ENCODE measurements around the gene STX7. TPM values are rescaled to one million over a fixed set of nuclear protein-coding genes. Genes with fewer than 3 reads are reported as not detected.

Gene STX7
- total RNA-seq, 1 donor from 2014 or later: 29.7 TPM

DNA sequence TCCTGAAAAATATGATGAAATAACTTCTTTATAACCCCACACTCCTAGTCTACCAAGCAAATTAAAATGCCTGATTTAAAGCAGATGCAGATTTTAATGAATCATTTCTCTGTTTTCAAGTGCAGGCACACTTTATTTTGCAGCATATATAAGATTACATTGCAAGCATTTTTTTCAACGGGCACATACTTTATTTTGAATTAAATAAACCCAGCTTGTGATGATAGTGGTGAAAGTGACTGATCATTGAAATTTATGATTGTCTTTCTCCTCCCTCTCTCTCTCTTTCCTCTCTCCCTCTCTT lies 99.5 kb downstream of the STX7 start:
- H3K36me3 ChIP-seq (ENCODE audit: control insufficient read depth, insufficient read depth, low read length): no peaks in the 10 kb centered on the region
- TF ChIP-seq, protein P1, sequence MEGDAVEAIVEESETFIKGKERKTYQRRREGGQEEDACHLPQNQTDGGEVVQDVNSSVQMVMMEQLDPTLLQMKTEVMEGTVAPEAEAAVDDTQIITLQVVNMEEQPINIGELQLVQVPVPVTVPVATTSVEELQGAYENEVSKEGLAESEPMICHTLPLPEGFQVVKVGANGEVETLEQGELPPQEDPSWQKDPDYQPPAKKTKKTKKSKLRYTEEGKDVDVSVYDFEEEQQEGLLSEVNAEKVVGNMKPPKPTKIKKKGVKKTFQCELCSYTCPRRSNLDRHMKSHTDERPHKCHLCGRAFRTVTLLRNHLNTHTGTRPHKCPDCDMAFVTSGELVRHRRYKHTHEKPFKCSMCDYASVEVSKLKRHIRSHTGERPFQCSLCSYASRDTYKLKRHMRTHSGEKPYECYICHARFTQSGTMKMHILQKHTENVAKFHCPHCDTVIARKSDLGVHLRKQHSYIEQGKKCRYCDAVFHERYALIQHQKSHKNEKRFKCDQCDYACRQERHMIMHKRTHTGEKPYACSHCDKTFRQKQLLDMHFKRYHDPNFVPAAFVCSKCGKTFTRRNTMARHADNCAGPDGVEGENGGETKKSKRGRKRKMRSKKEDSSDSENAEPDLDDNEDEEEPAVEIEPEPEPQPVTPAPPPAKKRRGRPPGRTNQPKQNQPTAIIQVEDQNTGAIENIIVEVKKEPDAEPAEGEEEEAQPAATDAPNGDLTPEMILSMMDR (IDR thresholded peaks at IDR 0.05; ENCODE audit: insufficient read depth, low read length, severe bottlenecking): no peak
- no peak overlapping the region for H3K4me3 ChIP-seq (ENCODE audit: low read depth, low read length)
- no peaks in the 10 kb centered on the region for H3K27me3 ChIP-seq (ENCODE audit: control insufficient read depth, insufficient read depth, low read length)
- no peak for DNase-seq (ENCODE audit: low read depth)
- FAIRE-seq: no peak

DNA sequence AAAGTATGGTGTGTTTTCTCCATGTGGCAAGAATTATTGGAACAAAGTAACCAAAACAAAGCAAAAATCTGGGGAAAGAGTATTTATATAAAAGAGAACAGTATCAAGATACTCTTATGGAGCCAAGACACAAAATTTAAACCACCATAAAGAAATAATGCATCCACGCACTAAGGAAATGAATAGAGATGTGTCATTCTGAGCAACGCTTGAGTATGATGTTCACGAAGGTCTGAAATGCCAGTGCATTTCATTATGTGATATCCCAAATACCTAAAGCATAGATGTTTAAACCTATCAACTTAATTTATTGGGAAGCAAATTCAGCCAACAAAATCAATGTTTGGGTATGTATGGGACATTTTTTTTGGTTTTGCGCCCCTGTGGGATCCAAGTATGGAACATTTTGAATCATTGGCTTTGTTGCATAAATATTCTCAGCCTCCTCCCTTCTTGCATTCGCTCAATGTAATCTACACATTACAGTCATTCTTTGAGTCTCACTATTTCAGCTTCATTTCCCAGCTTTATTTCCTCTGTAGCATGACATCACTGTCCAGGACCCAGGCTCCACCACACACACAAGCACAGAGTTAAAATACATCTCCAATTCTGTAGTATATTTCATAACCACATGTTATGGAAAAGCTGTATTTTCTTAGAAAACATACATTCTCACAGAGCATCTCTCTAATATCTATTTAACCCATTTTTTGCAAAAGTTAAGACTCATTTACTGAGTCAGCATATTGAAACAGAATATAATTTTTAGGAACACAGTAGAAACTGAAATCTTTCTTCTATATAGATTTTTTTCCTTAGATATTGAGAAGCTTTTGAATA lies 100.0 kb downstream of the STX7 start:
- Histone ChIP-seq H3K4me3 (ENCODE audit: low read depth, low read length) (no peak overlapping the region), H3K27me3 (ENCODE audit: control insufficient read depth, insufficient read depth, low read length) (no peaks in the 10 kb centered on the region), H3K36me3 (ENCODE audit: control insufficient read depth, insufficient read depth, low read length) (no peaks in the 10 kb centered on the region)
- no peak for FAIRE-seq
- TF ChIP-seq, protein P1 (IDR thresholded peaks at IDR 0.05; ENCODE audit: insufficient read depth, low read length, severe bottlenecking): no peak
- DNase-seq (ENCODE audit: low read depth): no peak

DNA sequence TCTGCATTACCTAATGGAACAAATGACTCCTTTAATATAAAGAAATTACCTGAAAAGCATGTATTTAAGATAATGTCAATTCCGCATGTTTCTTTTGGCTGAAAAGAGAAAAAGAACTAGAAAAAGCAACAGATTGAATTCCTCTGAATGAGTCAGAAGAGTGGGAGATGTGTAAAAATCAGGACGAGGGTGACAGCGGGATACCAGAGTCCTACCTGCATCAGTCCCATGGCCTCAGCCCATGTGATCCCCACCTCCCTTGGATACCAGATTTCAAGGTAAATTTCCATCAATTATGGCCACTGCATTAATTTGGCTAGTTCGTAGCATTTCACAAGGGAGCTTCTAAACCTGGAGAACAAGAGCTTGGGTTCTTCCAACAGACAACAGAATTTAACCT lies 101.6 kb downstream of the STX7 start:
- TF ChIP-seq, protein P1 (IDR thresholded peaks at IDR 0.05; ENCODE audit: insufficient read depth, low read length, severe bottlenecking): no peak
- FAIRE-seq (no peak), DNase-seq (ENCODE audit: low read depth) (no peak)
- H3K36me3 ChIP-seq (ENCODE audit: control insufficient read depth, insufficient read depth, low read length): no peaks in the 10 kb centered on the region
- H3K27me3 ChIP-seq (ENCODE audit: control insufficient read depth, insufficient read depth, low read length): no peaks in the 10 kb centered on the region
- no peak overlapping the region for H3K4me3 ChIP-seq (ENCODE audit: low read depth, low read length)

DNA sequence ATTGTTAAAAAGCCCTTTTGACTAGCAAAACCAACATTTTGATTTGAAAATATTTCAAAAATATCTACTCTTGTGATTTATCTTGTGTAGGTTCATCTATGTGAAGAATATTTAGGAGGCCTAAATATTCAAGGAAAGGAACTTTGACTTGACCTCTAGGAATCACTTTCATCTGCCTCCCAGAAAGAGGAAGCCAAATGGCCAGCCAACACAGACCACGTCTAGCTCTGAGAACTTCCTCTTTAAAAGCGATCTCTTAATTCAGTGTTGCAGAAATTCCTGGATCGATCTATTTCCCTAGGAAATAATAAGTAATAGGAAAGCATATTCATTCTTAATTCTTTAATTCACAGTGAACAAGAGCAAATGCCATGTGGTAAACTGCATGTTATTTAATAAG lies 102.1 kb downstream of the STX7 start:
- Histone ChIP-seq H3K27me3 (ENCODE audit: control insufficient read depth, insufficient read depth, low read length) (no peaks in the 10 kb centered on the region), H3K36me3 (ENCODE audit: control insufficient read depth, insufficient read depth, low read length) (no peaks in the 10 kb centered on the region), H3K4me3 (ENCODE audit: low read depth, low read length) (no peak overlapping the region)
- TF ChIP-seq, protein P1 (IDR thresholded peaks at IDR 0.05; ENCODE audit: insufficient read depth, low read length, severe bottlenecking): no peak
- no peak for FAIRE-seq
- no peak for DNase-seq (ENCODE audit: low read depth)

DNA sequence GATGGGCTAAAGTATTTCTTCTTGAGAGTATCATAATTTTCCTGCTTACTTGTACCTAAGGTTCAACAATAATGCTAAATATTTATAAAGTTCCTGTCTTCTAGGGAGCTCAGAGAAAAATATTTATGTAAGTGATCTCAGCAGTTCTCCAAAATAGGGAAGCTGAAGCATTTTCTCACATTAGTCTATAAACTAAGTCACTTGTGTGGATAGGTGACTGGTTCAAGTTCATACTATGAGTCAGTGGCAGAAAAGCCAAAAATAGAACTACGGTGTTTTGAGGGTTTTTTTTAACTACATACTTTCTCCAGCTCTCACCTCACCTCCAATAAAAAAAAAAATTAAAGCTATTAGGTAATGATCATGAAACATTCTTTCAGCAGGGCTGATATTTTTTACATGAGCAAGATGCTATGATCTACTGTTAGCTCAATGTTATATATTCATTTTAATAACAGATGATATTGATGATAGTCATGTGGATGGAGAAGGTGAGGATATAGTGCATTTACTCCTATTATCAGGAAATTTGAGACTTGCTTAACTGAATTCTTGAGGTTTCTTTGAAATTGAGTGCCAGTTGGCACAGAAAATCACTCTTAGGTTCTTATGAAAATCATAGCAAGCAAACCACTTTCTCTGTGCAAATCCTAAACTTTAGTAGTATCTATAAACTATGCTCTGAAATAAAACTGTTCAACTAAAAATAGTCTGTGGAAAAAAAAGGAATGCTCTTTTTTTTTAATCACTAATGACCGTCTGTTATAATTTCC lies 107.6 kb downstream of the STX7 start:
- H3K27me3 ChIP-seq (ENCODE audit: control insufficient read depth, insufficient read depth, low read length): peaks cover 19% of the 10 kb centered on the region
- H3K36me3 ChIP-seq (ENCODE audit: control insufficient read depth, insufficient read depth, low read length): no peaks in the 10 kb centered on the region
- no peak overlapping the region for H3K4me3 ChIP-seq (ENCODE audit: low read depth, low read length)
- DNase-seq (ENCODE audit: low read depth) (peak; percentile 59), FAIRE-seq (no peak)
- TF ChIP-seq, protein P1 (IDR thresholded peaks at IDR 0.05; ENCODE audit: insufficient read depth, low read length, severe bottlenecking): no peak

Data from bronchial epithelial cell (primary cell).